GM12873 (cell line): Measurements from ENCODE around the gene WDFY2.

ENCODE experiments used
- TF ChIP-seq, protein P1 (sequence below): IDR thresholded peaks from 2 replicates; pipeline ENCODE4 v1.5.1; 2012; ENCODE audit warnings: low read depth, mild to moderate bottlenecking, moderate library complexity, low read length, control low read depth; ENCODE audit not compliant: insufficient read depth; ENCODE audit errors: missing control alignments

WDFY2 gene

GRCh38 chr13:51587372-51587771 is 3.1 kb downstream of the WDFY2 start:
- TF ChIP-seq, protein P1, sequence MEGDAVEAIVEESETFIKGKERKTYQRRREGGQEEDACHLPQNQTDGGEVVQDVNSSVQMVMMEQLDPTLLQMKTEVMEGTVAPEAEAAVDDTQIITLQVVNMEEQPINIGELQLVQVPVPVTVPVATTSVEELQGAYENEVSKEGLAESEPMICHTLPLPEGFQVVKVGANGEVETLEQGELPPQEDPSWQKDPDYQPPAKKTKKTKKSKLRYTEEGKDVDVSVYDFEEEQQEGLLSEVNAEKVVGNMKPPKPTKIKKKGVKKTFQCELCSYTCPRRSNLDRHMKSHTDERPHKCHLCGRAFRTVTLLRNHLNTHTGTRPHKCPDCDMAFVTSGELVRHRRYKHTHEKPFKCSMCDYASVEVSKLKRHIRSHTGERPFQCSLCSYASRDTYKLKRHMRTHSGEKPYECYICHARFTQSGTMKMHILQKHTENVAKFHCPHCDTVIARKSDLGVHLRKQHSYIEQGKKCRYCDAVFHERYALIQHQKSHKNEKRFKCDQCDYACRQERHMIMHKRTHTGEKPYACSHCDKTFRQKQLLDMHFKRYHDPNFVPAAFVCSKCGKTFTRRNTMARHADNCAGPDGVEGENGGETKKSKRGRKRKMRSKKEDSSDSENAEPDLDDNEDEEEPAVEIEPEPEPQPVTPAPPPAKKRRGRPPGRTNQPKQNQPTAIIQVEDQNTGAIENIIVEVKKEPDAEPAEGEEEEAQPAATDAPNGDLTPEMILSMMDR: no peak

- TF ChIP-seq, protein P1: no peak
These were observed 4.2 kb downstream of the WDFY2 start for GRCh38 chr13:51588406-51588949.

- TF ChIP-seq, protein P1: no peak
These were observed 5.5 kb downstream of the WDFY2 start for GRCh38 chr13:51589793-51590192.

- TF ChIP-seq, protein P1: no peak
These were observed 6.1 kb downstream of the WDFY2 start for GRCh38 chr13:51590231-51590970.

DNA sequence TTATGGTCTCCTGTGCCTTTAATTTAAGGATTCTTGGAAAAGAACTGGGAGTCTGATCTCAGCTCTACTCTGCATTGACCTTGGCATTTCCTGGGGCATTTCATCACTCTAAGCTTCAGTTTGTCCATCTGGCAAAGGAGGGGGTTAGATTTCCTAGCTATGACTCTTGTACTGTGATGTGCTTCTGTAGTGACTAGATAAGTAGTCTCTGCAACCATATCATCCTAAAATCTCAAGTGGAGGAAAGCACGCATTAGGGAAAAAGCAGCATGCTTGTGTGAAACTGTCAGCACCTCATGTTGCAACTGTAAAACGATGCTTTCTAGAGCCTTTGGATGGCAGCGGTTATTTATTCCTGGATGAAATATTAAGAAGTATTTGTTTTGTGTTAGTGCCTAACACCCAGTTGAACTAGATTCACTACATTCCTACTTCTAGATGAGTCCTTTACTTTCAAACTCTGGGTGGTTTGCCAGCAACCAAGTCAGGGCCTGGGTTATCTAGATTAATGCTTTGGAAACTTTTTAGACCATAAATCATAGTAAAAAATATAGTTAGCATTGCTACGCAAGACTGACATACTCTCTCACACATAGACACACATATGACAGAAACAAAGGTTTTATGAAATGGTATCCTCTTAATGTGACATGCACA is 6.8 kb downstream of the WDFY2 start:
- TF ChIP-seq, protein P1: no peak

GRCh38 chr13:51594432-51594831 is 10.2 kb downstream of the WDFY2 start:
- TF ChIP-seq, protein P1: no peak

DNA sequence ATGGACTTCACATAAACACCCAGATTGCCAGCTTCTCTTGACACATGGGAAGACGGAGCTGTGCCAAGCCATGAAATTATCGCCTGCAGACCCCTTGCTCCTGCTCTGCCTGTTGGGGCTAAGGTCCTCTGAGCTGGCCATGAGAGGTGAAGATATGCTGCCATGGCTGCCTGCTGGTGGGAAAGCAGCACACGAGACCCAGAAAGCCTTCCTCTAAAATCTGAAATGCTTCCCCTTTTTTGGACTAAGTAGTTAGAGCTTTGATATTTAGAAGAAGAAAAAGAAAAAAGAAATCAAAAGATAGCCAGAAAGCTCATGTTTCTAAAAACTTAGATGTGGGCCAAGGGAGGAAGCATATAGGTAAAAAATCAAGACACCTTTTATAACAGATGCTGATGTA is 11.2 kb downstream of the WDFY2 start:
- TF ChIP-seq, protein P1: no peak
